ENCODE data around the gene SUPT4H1.

SUPT4H1 gene

GRCh38 chr17:58339755-58340404 lies 12.1 kb downstream of the SUPT4H1 start:
- TF ChIP-seq REST (IDR thresholded peaks at IDR 0.05; ENCODE audit: insufficient read depth in 1 of 2, low read depth in 2 of 2, low read length in 2 of 2) = no peak
- no peak for TF ChIP-seq FOXP2 (optimal IDR thresholded peaks at IDR 0.05; ENCODE audit: borderline replicate concordance, extremely low read depth, extremely low read length, insufficient read depth)
- TF ChIP-seq TAF1 (IDR thresholded peaks at IDR 0.05; ENCODE audit: borderline replicate concordance, insufficient read depth, low read length) = no peak
- no peak for TF ChIP-seq SIN3A (IDR thresholded peaks at IDR 0.05; ENCODE audit: borderline replicate concordance, insufficient read depth, low read length)
- no peak for TF ChIP-seq POLR2AphosphoS5 (IDR thresholded peaks at IDR 0.05; ENCODE audit: low read depth, low read length)

GRCh38 chr17:58338841-58339754 lies 12.9 kb downstream of the SUPT4H1 start:
- no peak for TF ChIP-seq REST (IDR thresholded peaks at IDR 0.05; ENCODE audit: insufficient read depth in 1 of 2, low read depth in 2 of 2, low read length in 2 of 2)
- no peak for TF ChIP-seq FOXP2 (optimal IDR thresholded peaks at IDR 0.05; ENCODE audit: borderline replicate concordance, extremely low read depth, extremely low read length, insufficient read depth)
- no peak for TF ChIP-seq POLR2AphosphoS5 (IDR thresholded peaks at IDR 0.05; ENCODE audit: low read depth, low read length)
- TF ChIP-seq SIN3A (IDR thresholded peaks at IDR 0.05; ENCODE audit: borderline replicate concordance, insufficient read depth, low read length) = no peak
- no peak for TF ChIP-seq TAF1 (IDR thresholded peaks at IDR 0.05; ENCODE audit: borderline replicate concordance, insufficient read depth, low read length)

GRCh38 chr17:58338454-58338840 lies 13.6 kb downstream of the SUPT4H1 start:
- TF ChIP-seq SIN3A (IDR thresholded peaks at IDR 0.05; ENCODE audit: borderline replicate concordance, insufficient read depth, low read length) (no peak), TAF1 (IDR thresholded peaks at IDR 0.05; ENCODE audit: borderline replicate concordance, insufficient read depth, low read length) (no peak), FOXP2 (optimal IDR thresholded peaks at IDR 0.05; ENCODE audit: borderline replicate concordance, extremely low read depth, extremely low read length, insufficient read depth) (no peak), REST (IDR thresholded peaks at IDR 0.05; ENCODE audit: insufficient read depth in 1 of 2, low read depth in 2 of 2, low read length in 2 of 2) (no peak), POLR2AphosphoS5 (IDR thresholded peaks at IDR 0.05; ENCODE audit: low read depth, low read length) (no peak)

- TF ChIP-seq SIN3A (IDR thresholded peaks at IDR 0.05; ENCODE audit: borderline replicate concordance, insufficient read depth, low read length) = no peak
- TF ChIP-seq REST (IDR thresholded peaks at IDR 0.05; ENCODE audit: insufficient read depth in 1 of 2, low read depth in 2 of 2, low read length in 2 of 2) = no peak
- no peak for TF ChIP-seq FOXP2 (optimal IDR thresholded peaks at IDR 0.05; ENCODE audit: borderline replicate concordance, extremely low read depth, extremely low read length, insufficient read depth)
- no peak for TF ChIP-seq TAF1 (IDR thresholded peaks at IDR 0.05; ENCODE audit: borderline replicate concordance, insufficient read depth, low read length)
- TF ChIP-seq POLR2AphosphoS5 (IDR thresholded peaks at IDR 0.05; ENCODE audit: low read depth, low read length) = no peak
These were observed 14.2 kb downstream of the SUPT4H1 start for GRCh38 chr17:58337600-58338453.
